ENCODE measurements around the gene VN1R4.
"Not testable (repeated sequence)": the region's sequence is repeated elsewhere in the genome, so short reads cannot be mapped to it uniquely, and the experiment has no call there.

DNA sequence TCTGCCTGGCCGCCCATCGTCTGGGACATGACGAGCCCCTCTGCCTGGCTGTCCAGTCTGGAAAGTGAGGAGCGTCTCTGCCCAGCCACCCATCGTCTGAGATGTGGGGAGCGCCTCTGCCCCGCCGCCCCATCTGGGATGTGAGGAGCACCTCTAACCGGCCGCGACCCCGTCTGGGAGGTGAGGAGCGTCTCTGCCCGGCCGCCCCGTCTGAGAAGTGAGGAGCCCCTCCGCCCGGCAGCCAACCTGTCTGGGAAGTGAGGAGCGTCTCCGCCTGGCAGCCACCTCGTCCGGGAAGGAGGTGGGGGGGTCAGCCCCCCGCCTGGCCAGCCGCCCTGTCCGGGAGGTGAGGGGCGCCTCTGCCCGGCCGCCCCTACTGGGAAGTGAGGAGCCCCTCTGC, 44.8 kb downstream of the VN1R4 start:
- TF ChIP-seq, protein P1, sequence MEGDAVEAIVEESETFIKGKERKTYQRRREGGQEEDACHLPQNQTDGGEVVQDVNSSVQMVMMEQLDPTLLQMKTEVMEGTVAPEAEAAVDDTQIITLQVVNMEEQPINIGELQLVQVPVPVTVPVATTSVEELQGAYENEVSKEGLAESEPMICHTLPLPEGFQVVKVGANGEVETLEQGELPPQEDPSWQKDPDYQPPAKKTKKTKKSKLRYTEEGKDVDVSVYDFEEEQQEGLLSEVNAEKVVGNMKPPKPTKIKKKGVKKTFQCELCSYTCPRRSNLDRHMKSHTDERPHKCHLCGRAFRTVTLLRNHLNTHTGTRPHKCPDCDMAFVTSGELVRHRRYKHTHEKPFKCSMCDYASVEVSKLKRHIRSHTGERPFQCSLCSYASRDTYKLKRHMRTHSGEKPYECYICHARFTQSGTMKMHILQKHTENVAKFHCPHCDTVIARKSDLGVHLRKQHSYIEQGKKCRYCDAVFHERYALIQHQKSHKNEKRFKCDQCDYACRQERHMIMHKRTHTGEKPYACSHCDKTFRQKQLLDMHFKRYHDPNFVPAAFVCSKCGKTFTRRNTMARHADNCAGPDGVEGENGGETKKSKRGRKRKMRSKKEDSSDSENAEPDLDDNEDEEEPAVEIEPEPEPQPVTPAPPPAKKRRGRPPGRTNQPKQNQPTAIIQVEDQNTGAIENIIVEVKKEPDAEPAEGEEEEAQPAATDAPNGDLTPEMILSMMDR (IDR thresholded peaks at IDR 0.05; ENCODE audit: insufficient read depth, low read length, poor library complexity, severe bottlenecking): not testable (repeated sequence)
- not testable (repeated sequence) for TF ChIP-seq EZH2phosphoT487 (conservative IDR thresholded peaks at IDR 0.05; ENCODE audit: low read length)
